ENCODE measurements around the gene SLC26A8.
"Not testable (repeated sequence)": the region's sequence is repeated elsewhere in the genome, so short reads cannot be mapped to it uniquely, and the experiment has no call there.

SLC26A8 gene

DNA sequence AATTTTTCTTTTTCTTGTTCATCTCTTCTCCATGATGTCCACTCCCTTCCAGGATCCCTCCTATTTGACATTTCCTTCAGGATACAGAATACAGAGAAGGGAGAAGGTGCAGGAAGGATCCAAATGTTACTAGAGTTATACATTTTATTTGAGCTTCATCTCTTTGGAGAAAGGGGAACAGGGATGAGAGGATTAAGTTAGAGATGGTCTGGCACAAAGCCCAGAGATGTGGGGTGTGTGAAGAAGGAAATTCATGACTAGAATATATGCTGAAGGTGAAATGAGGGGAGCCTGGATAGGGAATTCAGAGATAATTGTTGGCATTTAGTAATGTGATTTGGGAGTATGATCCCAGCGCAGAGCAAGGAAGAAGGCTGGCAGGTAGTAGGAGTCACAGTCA lies 81.1 kb downstream of the SLC26A8 start:
- DNase-seq (ENCODE audit: low read depth in 2 of 2): no peak

DNA sequence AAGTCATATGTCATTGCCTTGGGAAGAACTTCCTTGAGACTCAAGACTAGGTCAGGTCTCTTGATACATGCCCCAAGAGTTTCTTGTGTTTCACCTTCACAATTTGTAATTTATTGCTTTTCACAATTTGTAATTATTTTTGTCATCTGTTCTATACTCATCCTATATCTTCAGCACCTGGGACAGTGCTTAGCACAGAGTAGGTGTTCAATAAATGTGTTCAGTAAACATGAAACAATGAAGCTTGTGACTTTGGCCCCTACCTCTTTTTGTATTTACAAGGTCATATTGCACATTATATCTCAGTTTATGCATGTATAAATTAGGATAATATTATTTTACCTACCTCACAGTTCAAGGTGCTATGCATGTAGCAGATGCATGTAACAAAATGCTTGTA lies 82.1 kb downstream of the SLC26A8 start:
- no peak for DNase-seq (ENCODE audit: low read depth in 2 of 2)

- not testable (repeated sequence) for DNase-seq (ENCODE audit: low read depth in 2 of 2)
Observed at GRCh38 chr6:35941170-35941569, 83.3 kb downstream of the SLC26A8 start.

- not testable (repeated sequence) for DNase-seq (ENCODE audit: low read depth in 2 of 2)
Observed at GRCh38 chr6:35940014-35940413, 84.4 kb downstream of the SLC26A8 start.

DNA sequence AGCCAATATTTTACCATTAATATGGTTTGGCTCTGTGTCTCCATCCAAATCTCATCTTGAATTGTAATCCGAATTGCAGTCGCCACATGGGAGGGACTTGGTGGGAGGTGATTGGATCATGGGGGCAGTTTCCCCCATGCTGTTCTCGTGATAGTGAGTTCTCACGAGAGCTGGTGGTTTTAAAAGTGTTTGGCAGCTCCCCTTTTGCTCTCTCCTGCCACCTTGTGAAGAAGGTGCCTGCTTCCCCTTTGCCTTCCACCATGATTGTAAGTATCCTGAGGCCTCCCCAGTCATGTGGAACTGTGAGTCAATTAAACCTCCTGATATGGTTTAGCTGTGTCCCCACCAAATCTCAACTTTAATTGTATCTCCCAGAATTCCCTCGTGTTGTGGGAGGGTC lies 85.2 kb downstream of the SLC26A8 start:
- DNase-seq (ENCODE audit: low read depth in 2 of 2): not testable (repeated sequence)

DNA sequence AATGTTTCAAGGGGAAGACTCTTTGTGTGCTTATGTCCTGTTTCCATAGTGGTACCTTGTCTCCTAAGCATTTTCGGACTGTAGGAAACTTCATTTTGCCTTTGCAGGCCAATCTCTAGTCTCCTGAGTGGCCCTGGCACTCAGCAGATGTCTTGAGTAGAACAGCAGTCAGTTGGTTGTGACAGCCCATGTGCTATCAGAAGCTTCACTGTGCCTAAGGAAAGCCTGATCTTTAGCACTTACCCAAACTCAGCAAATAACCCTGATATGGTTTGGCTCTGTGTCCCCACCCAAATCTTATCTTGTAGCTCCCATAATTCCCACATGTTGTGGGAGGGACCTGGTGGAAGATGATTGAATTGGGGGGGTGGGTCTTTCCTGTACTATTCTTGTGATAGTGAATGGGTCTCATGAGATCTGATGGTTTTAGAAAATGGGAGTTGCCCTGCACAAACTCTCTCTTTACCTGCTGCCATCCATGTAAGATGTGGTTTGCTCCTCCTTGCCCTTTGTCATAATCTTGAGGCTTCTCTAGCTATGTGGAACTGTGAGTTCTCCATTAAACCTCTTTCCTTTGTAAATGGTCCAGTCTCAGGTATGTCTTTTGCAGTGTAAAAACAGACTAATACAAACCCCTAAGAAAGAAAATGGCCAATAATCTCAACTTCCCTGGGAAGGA lies 87.6 kb downstream of the SLC26A8 start:
- DNase-seq (ENCODE audit: low read depth in 2 of 2): no peak

DNA sequence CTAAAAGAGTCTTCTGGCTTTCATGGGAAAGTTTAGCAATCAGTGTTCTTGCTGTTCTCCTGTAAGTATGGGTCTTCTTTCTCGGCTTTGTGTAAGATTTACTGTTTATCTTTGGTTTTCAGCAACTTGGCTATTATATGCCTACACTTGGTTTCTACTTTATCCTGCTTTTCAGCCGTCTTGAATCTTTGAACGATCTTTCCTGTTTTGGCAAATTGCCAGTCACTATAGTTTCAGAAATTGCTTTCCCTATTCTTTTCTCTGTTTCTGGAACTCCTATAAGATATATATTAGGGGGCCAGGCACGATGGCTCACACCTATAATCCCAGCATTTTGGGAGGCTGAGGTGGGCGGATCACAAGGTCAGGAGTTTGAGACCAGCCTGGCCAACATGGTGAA lies 89.0 kb downstream of the SLC26A8 start:
- no peak for DNase-seq (ENCODE audit: low read depth in 2 of 2)

- DNase-seq (ENCODE audit: low read depth in 2 of 2): no peak
Observed at GRCh38 chr6:35933844-35934243, 90.6 kb downstream of the SLC26A8 start.

DNA sequence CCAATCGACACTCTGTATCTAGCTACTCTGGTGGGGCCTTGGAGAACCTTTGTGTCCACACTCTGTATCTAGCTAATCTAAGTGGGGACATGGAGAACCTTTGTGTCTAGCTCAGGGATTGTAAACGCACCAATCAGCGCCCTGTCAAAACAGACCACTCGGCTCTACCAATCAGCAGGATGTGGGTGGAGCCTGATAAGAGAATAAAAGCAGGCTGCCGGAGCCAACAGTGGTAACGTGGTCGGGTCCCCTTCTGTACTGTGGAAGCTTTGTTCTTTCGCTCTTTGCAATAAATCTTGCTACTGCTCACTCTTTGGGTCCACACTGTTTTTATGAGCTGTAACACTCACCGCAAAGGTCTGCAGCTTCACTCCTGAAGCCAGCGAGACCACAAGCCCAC lies 92.6 kb downstream of the SLC26A8 start:
- not testable (repeated sequence) for DNase-seq (ENCODE audit: low read depth in 2 of 2)

DNA sequence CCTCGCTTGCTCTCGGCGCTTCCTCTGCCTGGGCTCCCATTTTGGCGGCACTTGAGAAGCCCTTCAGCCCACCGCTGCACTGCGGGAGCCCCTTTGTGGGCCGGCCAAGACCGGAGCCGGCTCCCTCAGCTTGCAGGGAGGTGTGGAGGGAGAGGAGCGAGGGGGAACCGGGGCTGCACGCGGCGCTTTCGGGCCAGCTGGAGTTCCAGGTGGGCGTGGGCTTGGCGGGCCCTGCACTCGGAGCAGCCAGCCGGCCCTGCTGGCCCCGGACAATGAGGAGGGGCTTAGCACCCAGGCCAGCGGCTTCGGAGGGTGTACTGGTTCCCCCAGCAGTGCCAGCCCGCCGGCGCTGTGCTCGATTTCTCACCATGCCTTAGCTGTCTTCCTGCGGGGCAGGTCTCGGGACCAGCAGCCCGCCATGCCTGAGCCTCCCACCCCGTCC lies 93.3 kb downstream of the SLC26A8 start:
- DNase-seq (ENCODE audit: low read depth in 2 of 2): no peak

DNA sequence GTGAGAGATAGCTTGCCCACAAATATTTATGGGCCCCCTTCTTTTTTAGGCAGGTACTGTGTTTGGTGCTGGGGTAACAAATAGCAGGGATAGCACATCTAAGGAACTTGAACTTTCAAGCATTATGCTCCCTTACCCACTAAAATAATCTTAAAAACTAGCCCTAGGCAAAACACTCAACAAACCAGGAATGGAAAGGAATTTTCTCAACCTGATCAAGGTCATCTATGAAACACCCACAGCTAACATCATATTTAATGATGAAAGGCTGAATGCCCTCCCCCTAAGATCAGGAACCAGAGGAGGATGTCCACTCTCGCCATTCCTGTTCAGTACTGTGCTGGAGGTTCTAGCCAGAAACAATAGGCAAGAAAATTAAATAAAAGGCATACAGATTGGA lies 94.8 kb downstream of the SLC26A8 start:
- no peak for DNase-seq (ENCODE audit: low read depth in 2 of 2)

- no peak for DNase-seq (ENCODE audit: low read depth in 2 of 2)
Observed at GRCh38 chr6:35926509-35927215, 97.8 kb downstream of the SLC26A8 start.

- no peak for DNase-seq (ENCODE audit: low read depth in 2 of 2)
Observed at GRCh38 chr6:35925961-35926360, 98.5 kb downstream of the SLC26A8 start.

GRCh38 chr6:35924146-35924545 lies 100.3 kb downstream of the SLC26A8 start:
- no peak for DNase-seq (ENCODE audit: low read depth in 2 of 2)

DNA sequence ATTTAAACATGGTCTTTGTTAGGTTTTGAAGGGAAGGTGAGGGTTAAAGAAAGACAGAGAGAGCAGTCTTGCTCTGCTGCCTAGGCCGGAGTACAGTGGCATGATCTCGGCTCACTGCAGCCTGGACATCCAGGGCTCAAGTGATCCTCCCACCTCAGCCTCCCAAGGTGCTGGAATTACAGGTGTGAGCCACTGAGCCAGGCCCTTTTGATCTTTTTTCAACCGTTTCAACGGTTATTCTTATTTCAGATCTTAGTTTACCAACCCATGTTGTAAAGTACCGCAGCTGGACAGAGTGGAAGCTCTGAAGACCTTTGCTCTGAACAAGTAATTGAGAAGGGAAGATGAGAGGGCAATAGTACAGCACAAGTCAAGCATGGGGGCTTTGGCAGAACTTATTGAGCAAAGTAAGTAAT lies 102.3 kb downstream of the SLC26A8 start:
- no peak for DNase-seq (ENCODE audit: low read depth in 2 of 2)

- DNase-seq (ENCODE audit: low read depth in 2 of 2): peak; percentile 46 to 54
Observed at GRCh38 chr6:35920793-35921732, 103.4 kb downstream of the SLC26A8 start, which contains the start of gene SRPK1. SRPK1 (minus strand) TSS chr6:35921098; CDS start chr6:35921056, 42 bp downstream.

- no peak for DNase-seq (ENCODE audit: low read depth in 2 of 2)
Observed at GRCh38 chr6:35919827-35920751, 104.4 kb downstream of the SLC26A8 start.

- DNase-seq (ENCODE audit: low read depth in 2 of 2): no peak
Observed at GRCh38 chr6:35919085-35919826, 105.2 kb downstream of the SLC26A8 start.

- not testable (repeated sequence) for DNase-seq (ENCODE audit: low read depth in 2 of 2)
Observed at GRCh38 chr6:35916893-35917292, 107.5 kb downstream of the SLC26A8 start.

- no peak for DNase-seq (ENCODE audit: low read depth in 2 of 2)
Observed at GRCh38 chr6:35916056-35916455, 108.4 kb downstream of the SLC26A8 start.
